DOHH2 (cell line): ENCODE measurements around the gene HSF5.

Experiments
- H3F3A ChIP-seq: fragments of 200-600 bp; sonication (generic), shearing (Covaris generic); 2 replicates; pipeline ENCODE4 v1.6.0; 2016; ENCODE audit warnings: antibody characterized with exemption, mild to moderate bottlenecking; ENCODE audit not compliant: control insufficient read depth, insufficient read depth
- H3K27ac ChIP-seq: fragments of 200-600 bp; sonication (generic); 2 replicates; pipeline ENCODE4 v1.5.1; 2014; ENCODE audit warnings: low read depth, mild to moderate bottlenecking, low read length, moderate library complexity
- H3K27me3 ChIP-seq: fragments of 200-600 bp; sonication (generic); 2 replicates; pipeline ENCODE4 v1.6.1; 2014; ENCODE audit warnings: mild to moderate bottlenecking, low read length, mixed read lengths; ENCODE audit not compliant: control insufficient read depth
- H3K36me3 ChIP-seq: fragments of 200-600 bp; sonication (generic); 2 replicates; pipeline ENCODE4 v1.6.1; 2014; ENCODE audit warnings: mild to moderate bottlenecking, low read length, moderate library complexity, mixed read lengths; ENCODE audit not compliant: control insufficient read depth
- H3K4me1 ChIP-seq: fragments of 200-600 bp; sonication (generic); 2 replicates; pipeline ENCODE4 v1.6.1; 2014; ENCODE audit warnings: mild to moderate bottlenecking, low read length, mixed read lengths; ENCODE audit not compliant: control insufficient read depth
- H3K4me2 ChIP-seq: fragments of 200-600 bp; sonication (generic); 2 replicates; pipeline ENCODE4 v1.6.0; 2014; ENCODE audit warnings: mild to moderate bottlenecking, low read length, moderate library complexity
- H3K4me3 ChIP-seq: fragments of 200-600 bp; sonication (generic); 2 replicates; pipeline ENCODE4 v1.5.1; 2014; ENCODE audit warnings: mild to moderate bottlenecking, low read length, mixed read lengths
- H3K79me2 ChIP-seq: fragments of 200-600 bp; sonication (generic); 2 replicates; pipeline ENCODE4 v1.6.1; 2014; ENCODE audit warnings: mild to moderate bottlenecking, low read length, mixed read lengths; ENCODE audit not compliant: control insufficient read depth
- H3K9me2 ChIP-seq: fragments of 200-600 bp; sonication (generic); replicated peaks from 2 replicates; pipeline ENCODE4 v1.6.1; 2014; ENCODE audit warnings: mild to moderate bottlenecking, low read length, mixed read lengths; ENCODE audit not compliant: control insufficient read depth
- H3K9me3 ChIP-seq: fragments of 200-600 bp; sonication (generic); 2 replicates; pipeline ENCODE4 v1.6.1; 2014; ENCODE audit warnings: antibody characterized with exemption, low read length, mixed read lengths; ENCODE audit not compliant: control insufficient read depth, insufficient read depth
- H4K20me1 ChIP-seq: fragments of 200-600 bp; sonication (generic); 2 replicates; pipeline ENCODE4 v1.6.0; 2014; ENCODE audit warnings: low read depth, mild to moderate bottlenecking, antibody characterized with exemption, low read length, moderate library complexity; ENCODE audit not compliant: control insufficient read depth, insufficient read depth
- EZH2phosphoT487 ChIP-seq: fragments of 200-600 bp; sonication (generic); IDR thresholded peaks from 2 replicates; pipeline ENCODE4 v1.6.1; 2017; ENCODE audit warnings: borderline replicate concordance, mild to moderate bottlenecking, antibody characterized with exemption, low read length, moderate library complexity, mixed read lengths
- TF ChIP-seq, protein P1 (sequence below): fragments of 200-600 bp; sonication (generic); IDR thresholded peaks from one replicate; pipeline ENCODE4 v1.5.1; 2014; ENCODE audit warnings: antibody characterized with exemption, mild to moderate bottlenecking, low read depth, low read length; ENCODE audit not compliant: poor library complexity, severe bottlenecking

HSF5 gene

GRCh38 chr17:58436245-58436644, 52.0 kb downstream of the HSF5 start:
- H3K27me3 ChIP-seq, result peaks cover 4% of the 10 kb centered on the region; the same call in 1 of the 2 replicates
- no peak for TF ChIP-seq EZH2phosphoT487
- TF ChIP-seq, protein P1, sequence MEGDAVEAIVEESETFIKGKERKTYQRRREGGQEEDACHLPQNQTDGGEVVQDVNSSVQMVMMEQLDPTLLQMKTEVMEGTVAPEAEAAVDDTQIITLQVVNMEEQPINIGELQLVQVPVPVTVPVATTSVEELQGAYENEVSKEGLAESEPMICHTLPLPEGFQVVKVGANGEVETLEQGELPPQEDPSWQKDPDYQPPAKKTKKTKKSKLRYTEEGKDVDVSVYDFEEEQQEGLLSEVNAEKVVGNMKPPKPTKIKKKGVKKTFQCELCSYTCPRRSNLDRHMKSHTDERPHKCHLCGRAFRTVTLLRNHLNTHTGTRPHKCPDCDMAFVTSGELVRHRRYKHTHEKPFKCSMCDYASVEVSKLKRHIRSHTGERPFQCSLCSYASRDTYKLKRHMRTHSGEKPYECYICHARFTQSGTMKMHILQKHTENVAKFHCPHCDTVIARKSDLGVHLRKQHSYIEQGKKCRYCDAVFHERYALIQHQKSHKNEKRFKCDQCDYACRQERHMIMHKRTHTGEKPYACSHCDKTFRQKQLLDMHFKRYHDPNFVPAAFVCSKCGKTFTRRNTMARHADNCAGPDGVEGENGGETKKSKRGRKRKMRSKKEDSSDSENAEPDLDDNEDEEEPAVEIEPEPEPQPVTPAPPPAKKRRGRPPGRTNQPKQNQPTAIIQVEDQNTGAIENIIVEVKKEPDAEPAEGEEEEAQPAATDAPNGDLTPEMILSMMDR, result no peak

DNA sequence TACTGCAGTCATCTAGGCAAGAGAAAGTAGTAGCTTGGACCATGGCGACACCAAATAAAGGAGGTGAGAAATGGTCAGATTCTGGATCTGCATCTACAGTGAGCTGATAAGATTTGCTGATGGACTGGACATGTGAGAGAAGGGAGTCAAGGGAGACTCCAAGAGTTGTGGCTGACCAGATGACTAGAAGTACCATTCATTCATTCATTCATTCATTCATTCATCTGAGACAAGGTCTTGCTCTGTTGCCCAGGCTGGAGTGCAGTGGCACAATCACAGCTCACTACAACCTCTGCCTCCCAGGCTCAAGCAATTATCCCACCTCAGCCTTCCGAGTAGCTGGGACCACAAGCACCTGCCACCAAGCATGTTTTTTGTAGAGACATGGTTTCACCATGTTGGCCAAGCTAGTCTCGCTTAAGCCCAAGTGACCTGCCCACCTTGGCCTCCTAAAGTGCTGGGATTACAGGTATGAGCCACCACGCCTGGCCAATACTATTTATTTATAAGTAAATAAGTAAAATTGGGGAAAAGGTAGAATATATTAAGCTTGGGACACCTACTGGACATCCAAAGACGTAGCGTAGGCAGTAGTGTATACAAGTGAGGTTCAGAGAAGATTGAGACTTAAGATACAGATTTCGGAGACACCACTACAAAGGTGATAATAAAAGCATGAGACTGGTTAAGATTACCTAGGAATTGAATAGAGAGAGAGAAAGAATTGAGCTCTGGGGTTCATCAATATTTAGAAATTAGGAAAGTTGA, 55.2 kb downstream of the HSF5 start:
- Histone ChIP-seq H3K27ac (no peak overlapping the region), H4K20me1 (no peaks in the 10 kb centered on the region), H3K79me2 (no peaks in the 10 kb centered on the region), H3K4me2 (no peak overlapping the region), H3K9me2 (no peaks in the 10 kb centered on the region), H3K9me3 (no peaks in the 10 kb centered on the region), H3K27me3 (no peaks in the 10 kb centered on the region), H3K36me3 (no peaks in the 10 kb centered on the region), H3K4me3 (no peak overlapping the region), H3K4me1 (peaks cover 11% of the 10 kb centered on the region), H3F3A (no peaks in the 10 kb centered on the region)
- TF ChIP-seq, protein P1, result peak; percentile 26
- TF ChIP-seq EZH2phosphoT487, result no peak

More at GRCh38 chr17:58436245-58436644, 52.0 kb downstream of the HSF5 start:
- Histone ChIP-seq H3F3A (no peaks in the 10 kb centered on the region), H3K9me2 (no peaks in the 10 kb centered on the region), H3K4me3 (no peak overlapping the region), H3K36me3 (no peaks in the 10 kb centered on the region), H3K4me2 (no peak overlapping the region), H3K79me2 (no peaks in the 10 kb centered on the region), H3K27ac (no peak overlapping the region), H3K4me1 (no peaks in the 10 kb centered on the region), H3K9me3 (no peaks in the 10 kb centered on the region), H4K20me1 (no peaks in the 10 kb centered on the region)

GRCh38 chr17:58427807-58428206, 60.4 kb downstream of the HSF5 start:
- Histone ChIP-seq H3F3A (0 out of 2 replicates have a peak, but pooled peaks cover 7% of the 10 kb centered on the region), H3K9me2 (no peaks in the 10 kb centered on the region), H3K79me2 (no peaks in the 10 kb centered on the region), H3K4me1 (peaks cover 16% of the 10 kb centered on the region), H3K4me2 (peak overlapping the region; percentile 46), H3K27me3 (no peaks in the 10 kb centered on the region), H4K20me1 (no peaks in the 10 kb centered on the region), H3K27ac (peak overlapping the region; percentile 27; the same call in 1 of the 2 replicates), H3K4me3 (peak overlapping the region; percentile 43), H3K9me3 (no peaks in the 10 kb centered on the region), H3K36me3 (no peaks in the 10 kb centered on the region)
- TF ChIP-seq, protein P1, result no peak
- no peak for TF ChIP-seq EZH2phosphoT487
